GM18508 (cell line): ENCODE results near the gene HDHD5.

Experiments
- ATAC-seq: cut with Tn5 transposase; IDR thresholded peaks from one replicate; pipeline ENCODE4 v1.9.1; 2021; ENCODE audit warnings: moderate number of reproducible peaks; ENCODE audit not compliant: insufficient read depth, unreplicated experiment

Gene HDHD5

GRCh38 chr22:17158568-17159503 is at the start of gene HDHD5:
TSS of gene HDHD5 (minus strand) at chr22:17159277. CDS start at chr22:17159251, 26 bp downstream.
- ATAC-seq = no peak

- ATAC-seq = no peak
These were observed 46.4 kb upstream of the HDHD5 start for GRCh38 chr22:17205432-17205831.

- no peak for ATAC-seq
These were observed 42.3 kb upstream of the HDHD5 start for GRCh38 chr22:17201285-17201945.

- ATAC-seq = no peak
These were observed 40.1 kb upstream of the HDHD5 start for GRCh38 chr22:17199003-17199731.

GRCh38 chr22:17198170-17199002 is 39.3 kb upstream of the HDHD5 start:
- ATAC-seq = no peak

- ATAC-seq = no peak
These were observed 35.1 kb upstream of the HDHD5 start for GRCh38 chr22:17194213-17194612.

- ATAC-seq = no peak
These were observed 33.1 kb upstream of the HDHD5 start for GRCh38 chr22:17192186-17192585.

- ATAC-seq = no peak
These were observed 32.2 kb upstream of the HDHD5 start for GRCh38 chr22:17191163-17191784.

- no peak for ATAC-seq
These were observed 31.6 kb upstream of the HDHD5 start for GRCh38 chr22:17190702-17191101.

- ATAC-seq = no peak
These were observed 17.6 kb upstream of the HDHD5 start for GRCh38 chr22:17176715-17177114.

- ATAC-seq = no peak
These were observed 13.2 kb upstream of the HDHD5 start for GRCh38 chr22:17172029-17172833.

- ATAC-seq = peak; percentile 71
These were observed 12.3 kb upstream of the HDHD5 start for GRCh38 chr22:17171153-17172028.

GRCh38 chr22:17167486-17167885 is 8.4 kb upstream of the HDHD5 start:
- no peak for ATAC-seq

GRCh38 chr22:17164392-17165024 is 5.4 kb upstream of the HDHD5 start:
- no peak for ATAC-seq

GRCh38 chr22:17162731-17163130 is 3.7 kb upstream of the HDHD5 start:
- ATAC-seq = no peak

GRCh38 chr22:17161991-17162390 is 2.9 kb upstream of the HDHD5 start:
- no peak for ATAC-seq

GRCh38 chr22:17159504-17159951 is 451 bp upstream of the HDHD5 start:
- ATAC-seq = no peak
